Measurements from ENCODE around the gene ZNF544.

Gene ZNF544

DNA sequence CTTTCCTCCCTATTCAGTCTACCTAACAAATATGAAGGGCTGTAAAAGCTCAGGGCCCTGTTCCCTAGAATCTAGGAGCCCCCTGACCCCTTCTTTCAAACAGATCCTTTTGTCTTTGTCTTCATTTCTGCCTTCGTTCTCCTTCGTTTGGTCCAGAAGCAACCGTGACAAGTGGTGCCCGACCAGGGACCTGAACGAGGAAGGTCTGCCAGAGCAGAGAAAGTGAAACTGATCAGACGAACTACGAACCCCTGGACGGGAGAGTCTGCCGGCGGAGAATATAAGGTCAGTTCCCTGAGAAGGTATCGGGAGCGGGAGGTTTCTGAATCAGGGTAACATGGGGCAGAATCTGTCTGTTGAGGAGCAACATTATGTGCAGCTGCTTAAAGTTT, 77.2 kb downstream of the ZNF544 start:
- no peak for DNase-seq

- no peak for DNase-seq
Observed at GRCh38 chr19:58307736-58308135, 79.0 kb downstream of the ZNF544 start.

- peak; percentile 62 for DNase-seq
Observed at GRCh38 chr19:58310685-58311084, 82.0 kb downstream of the ZNF544 start.

DNA sequence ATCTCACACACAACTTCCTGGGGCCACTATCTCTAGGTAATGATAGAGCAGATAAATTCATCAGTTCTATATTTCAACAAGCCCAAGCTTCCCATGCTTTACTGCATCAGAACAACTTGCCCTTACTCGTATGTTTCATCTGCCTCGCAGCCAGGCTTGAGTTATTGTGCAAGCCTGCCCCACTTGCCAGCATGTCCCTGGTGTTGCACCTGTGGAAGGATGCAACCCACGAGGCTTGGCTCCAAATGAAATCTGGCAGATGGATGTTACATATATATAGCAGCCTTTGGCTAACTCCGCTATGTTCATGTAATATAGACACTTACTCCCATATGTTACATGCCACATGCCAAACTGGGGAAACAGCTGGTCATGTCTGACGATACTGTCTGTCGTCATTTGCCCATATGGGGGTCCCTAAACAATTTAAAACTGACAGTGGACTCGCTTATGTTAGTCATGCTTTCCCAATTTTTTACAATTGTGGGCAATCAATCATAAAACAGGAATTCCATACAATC, 82.7 kb downstream of the ZNF544 start:
- DNase-seq, result no peak
